ENCODE results near the gene TMEM221. TPM values are rescaled to one million over a fixed set of nuclear protein-coding genes. Genes with fewer than 3 reads are reported as not detected.

The TMEM221 gene
- total and polyA plus RNA-seq, 9 of the 15 experiments (the other 6 are each of a cell fraction or from before 2014, with no cell fraction given): 0.06 to 0.35 TPM; not detected in 7

DNA sequence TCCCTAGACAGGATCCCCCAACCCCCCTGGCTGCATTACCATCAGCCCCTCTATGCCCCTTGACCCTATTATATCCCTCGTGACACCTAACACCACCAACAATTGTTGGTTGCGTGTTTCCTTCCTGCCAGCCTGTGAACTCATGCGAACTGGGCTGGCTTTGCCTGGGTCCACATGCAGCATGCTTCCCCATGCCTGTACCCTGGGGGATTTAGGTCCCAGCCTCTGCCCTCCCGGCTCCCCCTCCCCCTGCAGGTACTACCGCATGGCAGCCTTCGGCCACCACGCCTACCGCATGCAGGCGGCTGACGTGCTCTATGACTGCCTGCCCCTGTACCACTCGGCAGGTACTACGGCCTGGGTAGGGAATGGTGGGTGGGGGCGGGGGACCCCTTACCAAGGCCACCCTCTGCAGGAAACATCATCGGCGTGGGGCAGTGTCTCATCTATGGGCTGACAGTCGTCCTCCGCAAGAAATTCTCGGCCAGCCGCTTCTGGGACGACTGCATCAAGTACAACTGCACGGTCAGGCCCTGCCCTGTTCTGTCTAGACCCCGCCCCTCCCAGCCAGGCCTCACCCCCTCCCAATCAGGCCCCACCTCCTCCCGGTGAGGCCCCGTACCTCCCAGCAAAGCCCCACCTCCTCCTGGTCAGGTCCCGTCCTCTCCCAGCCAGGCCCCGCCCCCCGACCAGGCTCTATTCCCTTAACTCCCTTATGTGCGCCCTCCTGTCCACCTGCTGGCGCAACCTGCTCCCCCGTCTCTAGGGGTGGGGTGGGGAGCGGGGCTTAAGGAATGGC is 40.3 kb upstream of the TMEM221 start (continued):
- TF ChIP-seq POLR2G (IDR thresholded peaks at IDR 0.05; ENCODE audit: low read depth, low read length) (peak; percentile 46), ZBTB11 (CRISPR knock-in tag; IDR thresholded peaks at IDR 0.05) (no peak), TBP (optimal IDR thresholded peaks at IDR 0.05; ENCODE audit: low read depth, low read length) (peak; percentile 31), KDM4B (IDR thresholded peaks at IDR 0.05; ENCODE audit: borderline replicate concordance in 2 of 2, low read depth in 1 of 2) (no peak), MLX (CRISPR knock-in tag; conservative IDR thresholded peaks at IDR 0.05) (no peak), MAZ (CRISPR knock-in tag; conservative IDR thresholded peaks at IDR 0.05 in 1 of 2, IDR thresholded peaks at IDR 0.05 in 1 of 2) (peak in 1 of 2 experiments; percentile 85; a peak in 1 of 4 replicates), SFPQ (IDR thresholded peaks at IDR 0.05; ENCODE audit: low read depth, low read length) (no peak), ARID4B (CRISPR knock-in tag; IDR thresholded peaks at IDR 0.05) (0 out of 2 replicates have a peak, but pooled peaks have one; percentile 55), NCOA4 (IDR thresholded peaks at IDR 0.05; ENCODE audit: partially characterized antibody) (no peak)
- TF ChIP-seq, protein P1, sequence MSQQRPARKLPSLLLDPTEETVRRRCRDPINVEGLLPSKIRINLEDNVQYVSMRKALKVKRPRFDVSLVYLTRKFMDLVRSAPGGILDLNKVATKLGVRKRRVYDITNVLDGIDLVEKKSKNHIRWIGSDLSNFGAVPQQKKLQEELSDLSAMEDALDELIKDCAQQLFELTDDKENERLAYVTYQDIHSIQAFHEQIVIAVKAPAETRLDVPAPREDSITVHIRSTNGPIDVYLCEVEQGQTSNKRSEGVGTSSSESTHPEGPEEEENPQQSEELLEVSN (IDR thresholded peaks at IDR 0.05; ENCODE audit: borderline replicate concordance in 1 of 2, extremely low read depth in 1 of 2, insufficient read depth in 1 of 2, insufficient read length in 1 of 2, low read depth in 1 of 2, low read length in 1 of 2, poor library complexity in 1 of 2, severe bottlenecking in 1 of 2): peak; percentile 50 to 71

All from K562 (cell line).